ENCODE measurements around the gene TBC1D2. TPM values are rescaled to one million over a fixed set of nuclear protein-coding genes. Genes with fewer than 3 reads are reported as not detected.

TBC1D2 gene
- total and polyA plus RNA-seq, 2 of the 13 experiments (the other 11 are each of a cell fraction or from before 2014, with no cell fraction given), result 2.0 to 2.8 TPM

- TF ChIP-seq ZBED4 (CRISPR knock-in tag; IDR thresholded peaks at IDR 0.05; ENCODE audit: borderline replicate concordance) (no peak), RCOR2 (CRISPR knock-in tag; IDR thresholded peaks at IDR 0.05) (no peak)
These were observed 36.7 kb downstream of the TBC1D2 start (continued) for GRCh38 chr9:98218562-98219363.

GRCh38 chr9:98217255-98217654 is 38.2 kb downstream of the TBC1D2 start:
- H3K27ac ChIP-seq (ENCODE audit: extremely low read length, insufficient read depth, low read length), result no peak overlapping the region
- H3K4me3 ChIP-seq (replicated peaks in 1 of 3; ENCODE audit: insufficient read depth in 1 of 3, low read depth in 2 of 3, low read length in 3 of 3), result no peak overlapping the region
- FAIRE-seq (no peak), ATAC-seq (no peak), DNase-seq (ENCODE audit: low spot score) (no peak)
- H4K20me1 ChIP-seq (ENCODE audit: insufficient read depth, low read length), result no peaks in the 10 kb centered on the region
- H3K27me3 ChIP-seq (ENCODE audit: control insufficient read depth in 1 of 2, insufficient read depth in 2 of 2, low read length in 2 of 2), result no peaks in the 10 kb centered on the region
- no peaks in the 10 kb centered on the region; a peak in 1 of 5 replicates for H3K36me3 ChIP-seq (replicated peaks in 1 of 2; ENCODE audit: control insufficient read depth in 1 of 2, insufficient read depth in 2 of 2, low read length in 2 of 2)
- H3K4me1 ChIP-seq (ENCODE audit: insufficient read depth, low read length), result peaks cover 10% of the 10 kb centered on the region
- ChIA-PET POLR2A (no interaction called here), CTCF (ENCODE audit: low intra/inter-chr PET ratio, low total read pairs) (no interaction called here)
- no peaks in the 10 kb centered on the region for H3K9me3 ChIP-seq (ENCODE audit: low read length)
- no TSS peak for BruUV-seq (replicated peaks)
- H2AFZ ChIP-seq (ENCODE audit: low read length), result no peak overlapping the region
- H3K4me2 ChIP-seq (ENCODE audit: low read depth, low read length), result no peak overlapping the region
- no peak overlapping the region for H3K9ac ChIP-seq (ENCODE audit: insufficient read depth, low read depth, low read length)
- 96% methylated on average over 2 of the region's 2 CpGs for WGBS (ENCODE audit: low lambda C conversion rate)
- in situ Hi-C loops (cut with HindIII; ENCODE audit: extremely low pct_ligation_motif_present, low pct_unique_long_range_greater_than_20kb), result no loop called here
- intact Hi-C loops (cut with micrococcal nuclease; ENCODE audit: unreplicated experiment), result no loop called here
- no peaks in the 10 kb centered on the region for H3K79me2 ChIP-seq (ENCODE audit: insufficient read depth, low read length)
- no peak for TF ChIP-seq MEIS1 (CRISPR knock-in tag; IDR thresholded peaks at IDR 0.05; ENCODE audit: borderline replicate concordance)

Measured in HepG2 (cell line).